Adipocyte (in vitro differentiated cells): ENCODE measurements around the gene DPYSL4.
A peak's percentile ranks its signal among the peaks of the same experiment; 100 is the strongest.
"Not testable (repeated sequence)": the region's sequence is repeated elsewhere in the genome, so short reads cannot be mapped to it uniquely, and the experiment has no call there.

Source experiments
- DNase-seq: peaks from one replicate; pipeline ENCODE4 v3.0.0-alpha.2; 2015; ENCODE audit warnings: low read depth
- H3K27me3 ChIP-seq: replicated peaks from 2 replicates; pipeline ENCODE4 v1.7.0; 2013; ENCODE audit warnings: mild to moderate bottlenecking, low read length, moderate library complexity; ENCODE audit not compliant: control insufficient read depth, insufficient read depth
- H3K36me3 ChIP-seq: 2 replicates; pipeline ENCODE4 v1.7.0; 2013; ENCODE audit warnings: low read length, mild to moderate bottlenecking, moderate library complexity; ENCODE audit not compliant: control insufficient read depth, insufficient read depth, severe bottlenecking
- H3K4me1 ChIP-seq: 2 replicates; pipeline ENCODE4 v1.7.0; 2013; ENCODE audit warnings: mild to moderate bottlenecking, low read length, moderate library complexity; ENCODE audit not compliant: control insufficient read depth, insufficient read depth
- H3K4me3 ChIP-seq: 2 replicates; pipeline ENCODE4 v1.7.0; 2013; ENCODE audit warnings: mild to moderate bottlenecking, low read length, moderate library complexity
- H3K9ac ChIP-seq: 2 replicates; pipeline ENCODE4 v1.7.0; 2013; ENCODE audit warnings: mild to moderate bottlenecking, low read length, moderate library complexity
- H3K9me3 ChIP-seq: 2 replicates; pipeline ENCODE4 v1.7.0; 2013; ENCODE audit warnings: mild to moderate bottlenecking, low read length, moderate library complexity; ENCODE audit not compliant: control insufficient read depth

The DPYSL4 gene

DNA sequence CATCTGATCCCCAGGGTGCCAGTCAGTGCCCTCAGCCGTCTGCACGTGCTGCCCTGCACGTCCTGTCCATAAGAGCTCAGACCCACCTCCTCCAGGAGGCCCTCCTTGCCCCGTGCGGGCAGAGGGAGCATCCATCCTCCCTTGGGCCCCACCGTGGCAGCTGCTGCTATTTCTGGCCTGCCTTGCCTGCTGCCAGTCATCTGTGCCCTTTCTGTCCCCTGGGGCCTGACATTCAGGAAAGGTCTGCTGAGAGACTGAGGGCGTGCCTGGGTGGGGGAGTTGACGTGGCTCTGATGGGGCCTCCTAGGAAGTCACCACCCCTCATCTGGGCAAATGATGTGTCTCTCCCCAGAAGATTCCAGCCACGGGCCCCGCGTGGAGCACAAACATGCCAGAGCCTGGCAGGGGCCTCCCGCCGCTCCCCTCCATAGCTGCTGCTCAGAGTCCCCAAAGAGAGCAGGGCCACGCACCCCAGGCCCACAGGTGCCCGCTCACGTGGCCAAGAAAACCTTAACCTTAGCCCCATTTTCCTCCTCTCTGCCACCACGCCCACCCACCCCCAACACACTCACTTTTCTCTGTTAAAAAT, 21.8 kb downstream of the DPYSL4 start:
- DNase-seq, result no peak
- H3K9ac ChIP-seq, result no peak overlapping the region
- H3K36me3 ChIP-seq, result no peaks in the 10 kb centered on the region
- H3K27me3 ChIP-seq, result no peaks in the 10 kb centered on the region
- H3K9me3 ChIP-seq, result peaks cover 4% of the 10 kb centered on the region
- no peak overlapping the region for H3K4me3 ChIP-seq
- no peaks in the 10 kb centered on the region for H3K4me1 ChIP-seq

DNA sequence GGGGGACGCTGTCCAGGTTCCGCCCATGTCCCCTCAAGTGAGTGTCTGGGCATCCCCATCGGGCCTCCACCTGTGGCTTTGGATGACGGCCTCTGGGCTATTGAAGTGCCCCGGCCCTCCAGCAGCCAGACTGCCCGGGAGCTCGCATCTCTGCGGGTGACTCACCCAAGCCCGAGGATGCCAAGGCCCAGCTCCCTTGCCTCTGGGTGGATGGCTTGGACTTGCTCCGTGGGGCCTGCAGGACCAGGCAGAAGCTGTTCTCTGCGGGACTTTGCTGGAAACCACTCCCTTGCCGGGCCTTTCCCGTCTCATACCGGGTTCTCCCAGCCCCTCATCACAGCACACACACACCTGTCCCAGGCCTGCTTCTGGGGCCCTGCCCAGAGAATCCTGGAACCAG, 22.4 kb downstream of the DPYSL4 start:
- H3K4me3 ChIP-seq, result no peak overlapping the region
- peak; percentile 30 for DNase-seq
- H3K9ac ChIP-seq, result no peak overlapping the region
- no peaks in the 10 kb centered on the region for H3K36me3 ChIP-seq
- peaks cover 7% of the 10 kb centered on the region for H3K9me3 ChIP-seq
- no peaks in the 10 kb centered on the region for H3K4me1 ChIP-seq
- no peaks in the 10 kb centered on the region for H3K27me3 ChIP-seq

GRCh38 chr10:132209978-132210530, 23.3 kb downstream of the DPYSL4 start:
- DNase-seq, result no peak
- no peaks in the 10 kb centered on the region for H3K4me1 ChIP-seq
- H3K4me3 ChIP-seq, result no peak overlapping the region
- H3K9ac ChIP-seq, result no peak overlapping the region
- no peaks in the 10 kb centered on the region for H3K36me3 ChIP-seq
- peaks cover 7% of the 10 kb centered on the region for H3K9me3 ChIP-seq
- H3K27me3 ChIP-seq, result no peaks in the 10 kb centered on the region

DNA sequence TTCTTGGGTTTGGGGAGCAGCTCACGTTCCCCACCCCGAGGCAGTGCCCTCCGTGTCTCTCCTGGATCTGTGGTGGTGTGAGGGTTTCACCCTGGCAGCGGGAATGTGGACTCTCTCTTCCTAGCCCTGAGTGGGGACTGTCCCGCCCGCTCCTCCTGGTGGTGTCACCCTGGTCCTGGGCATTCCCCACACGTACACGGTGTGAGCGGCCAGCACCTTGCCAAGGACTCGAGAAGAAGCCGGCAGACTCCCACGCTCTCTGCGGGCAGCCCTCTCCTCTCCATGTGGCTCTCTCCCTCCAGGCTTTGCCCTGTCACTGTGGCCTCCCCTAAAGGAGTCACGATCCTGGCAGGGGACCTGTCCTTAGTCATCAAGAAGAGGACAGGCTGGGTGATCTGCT, 24.0 kb downstream of the DPYSL4 start:
- Histone ChIP-seq H3K4me3 (no peak overlapping the region), H3K9ac (no peak overlapping the region), H3K27me3 (no peaks in the 10 kb centered on the region), H3K9me3 (peaks cover 7% of the 10 kb centered on the region), H3K4me1 (no peaks in the 10 kb centered on the region), H3K36me3 (no peaks in the 10 kb centered on the region)
- no peak for DNase-seq

GRCh38 chr10:132211246-132211645, 24.5 kb downstream of the DPYSL4 start:
- no peak overlapping the region for H3K9ac ChIP-seq
- H3K4me3 ChIP-seq, result no peak overlapping the region
- DNase-seq, result no peak
- H3K27me3 ChIP-seq, result no peaks in the 10 kb centered on the region
- peaks cover 7% of the 10 kb centered on the region for H3K9me3 ChIP-seq
- H3K36me3 ChIP-seq, result no peaks in the 10 kb centered on the region
- H3K4me1 ChIP-seq, result no peaks in the 10 kb centered on the region

DNA sequence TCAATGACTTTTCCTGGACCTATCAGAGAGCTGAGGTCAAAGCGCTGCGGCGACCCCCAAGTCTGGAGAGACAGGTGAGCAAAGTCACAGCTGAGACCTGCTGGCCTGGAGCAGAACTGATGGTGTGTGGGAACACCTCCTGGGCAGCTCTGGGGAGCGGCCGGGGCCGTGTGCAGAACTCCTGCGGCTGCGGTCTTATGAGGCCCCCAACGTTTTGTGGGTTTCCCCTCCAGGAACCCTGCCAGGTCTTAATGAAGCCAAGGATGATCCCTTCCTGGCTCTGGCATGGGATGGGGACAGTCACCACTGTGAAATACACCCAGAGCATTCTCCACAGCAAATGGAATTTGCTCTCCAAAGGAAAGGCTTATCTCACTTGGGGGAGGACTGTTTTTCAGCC, 26.1 kb downstream of the DPYSL4 start:
- Histone ChIP-seq H3K36me3 (no peaks in the 10 kb centered on the region), H3K27me3 (no peaks in the 10 kb centered on the region), H3K4me1 (no peaks in the 10 kb centered on the region), H3K9me3 (peaks cover 7% of the 10 kb centered on the region), H3K9ac (no peak overlapping the region), H3K4me3 (no peak overlapping the region)
- no peak for DNase-seq

DNA sequence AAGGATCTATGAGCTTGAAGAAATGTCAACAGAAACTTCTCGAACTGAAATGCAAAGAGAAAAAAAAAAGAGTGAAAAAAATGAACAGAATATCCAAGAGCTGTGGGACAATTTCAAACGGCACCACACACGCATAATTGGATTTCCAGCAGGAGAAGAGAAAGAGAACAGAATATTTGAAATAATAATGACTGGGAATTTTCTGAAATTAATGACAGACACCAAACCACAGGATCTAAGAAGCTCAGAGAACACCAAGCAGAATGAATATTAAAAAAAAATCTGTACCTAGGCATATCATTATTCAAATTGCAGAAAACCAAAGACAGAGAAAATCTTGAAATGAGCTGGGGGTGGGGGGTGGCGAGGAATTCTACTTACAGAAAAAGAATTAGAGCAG, 27.2 kb downstream of the DPYSL4 start:
- no peaks in the 10 kb centered on the region for H3K27me3 ChIP-seq
- no peak for DNase-seq
- no peaks in the 10 kb centered on the region for H3K36me3 ChIP-seq
- no peaks in the 10 kb centered on the region for H3K4me1 ChIP-seq
- peaks cover 7% of the 10 kb centered on the region for H3K9me3 ChIP-seq
- H3K9ac ChIP-seq, result no peak overlapping the region
- H3K4me3 ChIP-seq, result no peak overlapping the region

- not testable (repeated sequence) for H3K9ac ChIP-seq, H3K4me1 ChIP-seq, H3K36me3 ChIP-seq, DNase-seq, H3K4me3 ChIP-seq, H3K9me3 ChIP-seq, H3K27me3 ChIP-seq
Measured at GRCh38 chr10:132216441-132216840, 29.7 kb downstream of the DPYSL4 start.

DNA sequence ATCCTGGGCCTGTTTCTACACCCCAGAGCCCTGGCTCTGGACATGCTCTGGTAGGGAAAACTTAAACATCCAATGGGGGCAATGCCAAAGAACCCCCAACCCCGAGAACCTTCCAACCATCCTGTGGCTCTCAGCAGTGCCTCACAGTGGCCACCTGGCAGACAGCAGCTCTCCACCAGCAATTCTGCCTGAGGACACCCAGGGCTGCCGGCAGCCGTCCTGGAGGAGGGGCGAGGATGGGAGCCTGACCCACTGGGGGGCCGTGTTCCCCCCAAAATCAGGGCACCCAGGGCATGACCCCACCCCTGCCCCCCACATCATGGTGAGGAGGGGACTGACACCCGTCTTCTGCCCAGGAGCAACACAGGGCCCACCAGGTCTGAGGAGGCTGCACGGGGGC, 32.7 kb downstream of the DPYSL4 start:
- H3K9ac ChIP-seq, result no peak overlapping the region
- no peaks in the 10 kb centered on the region for H3K36me3 ChIP-seq
- no peaks in the 10 kb centered on the region for H3K27me3 ChIP-seq
- H3K4me3 ChIP-seq, result no peak overlapping the region
- no peaks in the 10 kb centered on the region for H3K4me1 ChIP-seq
- DNase-seq, result no peak
- no peaks in the 10 kb centered on the region for H3K9me3 ChIP-seq

DNA sequence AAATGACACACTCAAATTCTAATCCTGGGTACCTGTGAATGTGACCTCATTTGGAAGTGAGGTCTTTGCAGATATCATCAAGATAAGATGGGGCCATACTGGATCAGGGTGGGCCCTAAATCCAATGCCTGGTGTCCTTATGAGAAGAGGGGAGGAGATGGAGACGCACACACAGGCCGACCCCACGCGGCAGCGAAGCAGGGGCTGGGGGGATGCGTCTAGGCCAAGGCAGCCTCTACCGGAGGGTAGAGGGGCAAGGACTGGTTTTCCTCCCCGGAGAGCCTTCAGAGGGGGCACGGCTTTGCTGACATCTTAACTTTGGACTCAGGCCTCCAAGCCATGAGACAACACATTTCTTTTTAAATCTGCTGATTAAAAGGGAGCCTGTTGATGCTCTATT, 33.3 kb downstream of the DPYSL4 start:
- no peaks in the 10 kb centered on the region for H3K27me3 ChIP-seq
- H3K9me3 ChIP-seq, result no peaks in the 10 kb centered on the region
- no peak overlapping the region for H3K4me3 ChIP-seq
- DNase-seq, result no peak
- H3K9ac ChIP-seq, result no peak overlapping the region
- H3K4me1 ChIP-seq, result no peaks in the 10 kb centered on the region
- H3K36me3 ChIP-seq, result no peaks in the 10 kb centered on the region

GRCh38 chr10:132220996-132221395, 34.2 kb downstream of the DPYSL4 start:
- H3K9me3 ChIP-seq, DNase-seq, H3K36me3 ChIP-seq, H3K27me3 ChIP-seq, H3K4me3 ChIP-seq, H3K9ac ChIP-seq, H3K4me1 ChIP-seq: not testable (repeated sequence)

- Histone ChIP-seq H3K4me3 (no peak overlapping the region), H3K9me3 (no peaks in the 10 kb centered on the region), H3K4me1 (no peaks in the 10 kb centered on the region), H3K9ac (no peak overlapping the region), H3K36me3 (no peaks in the 10 kb centered on the region), H3K27me3 (no peaks in the 10 kb centered on the region)
- no peak for DNase-seq
Measured at GRCh38 chr10:132222726-132223125, 36.0 kb downstream of the DPYSL4 start.
